ENCODE data around the gene AARS2. TPM values are rescaled to one million over a fixed set of nuclear protein-coding genes. Genes with fewer than 3 reads are reported as not detected.

The AARS2 gene
- total RNA-seq, result 8.3 and 8.4 TPM in 2 replicates

DNA sequence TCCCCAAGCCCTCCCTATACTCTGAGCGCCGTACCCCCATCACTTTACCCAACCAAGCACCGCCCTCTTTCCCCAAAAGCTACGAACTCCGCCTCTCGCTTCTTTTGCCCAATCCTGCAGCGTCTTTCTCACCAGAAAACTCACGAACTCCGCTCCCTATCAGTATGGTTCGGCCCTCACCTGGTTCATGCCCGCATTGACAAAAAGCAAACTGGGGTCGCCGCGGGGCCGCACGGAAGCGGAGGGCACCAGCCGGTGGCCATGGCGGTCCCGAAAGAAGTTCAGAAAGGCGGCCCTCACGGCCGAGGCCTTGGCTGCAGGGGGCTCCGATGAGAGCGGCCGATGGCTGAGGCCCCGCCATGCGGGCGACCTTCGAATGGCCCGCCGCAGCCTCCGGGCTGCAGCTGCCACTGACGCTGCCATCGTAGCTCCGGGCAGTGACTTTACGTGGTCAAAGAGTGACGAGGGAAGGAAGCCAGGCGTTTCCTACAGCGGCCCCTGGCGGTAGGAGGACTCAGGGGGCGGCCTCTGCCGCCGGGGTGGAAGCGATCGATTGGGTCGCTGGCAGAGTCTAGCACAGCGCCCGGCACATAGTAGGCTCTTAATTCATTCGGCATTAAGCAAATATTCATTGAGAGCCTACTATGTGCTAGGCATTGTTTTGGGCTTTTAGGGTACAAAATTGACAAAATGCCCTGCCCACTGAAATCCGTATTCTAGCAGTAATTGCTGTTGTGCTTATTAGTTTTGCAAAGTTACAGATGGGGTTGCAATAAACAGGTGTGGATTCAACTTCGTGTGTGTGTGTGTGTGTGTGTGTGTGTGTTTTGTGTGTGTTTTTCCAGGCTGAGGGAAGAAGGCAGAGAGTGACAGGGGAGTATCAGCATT, at the start of gene AARS2:
TSS of gene AARS2 (minus strand) at position 447 of the 888 bp plus-strand sequence. CDS start at position 423, 24 bp downstream.

DNA sequence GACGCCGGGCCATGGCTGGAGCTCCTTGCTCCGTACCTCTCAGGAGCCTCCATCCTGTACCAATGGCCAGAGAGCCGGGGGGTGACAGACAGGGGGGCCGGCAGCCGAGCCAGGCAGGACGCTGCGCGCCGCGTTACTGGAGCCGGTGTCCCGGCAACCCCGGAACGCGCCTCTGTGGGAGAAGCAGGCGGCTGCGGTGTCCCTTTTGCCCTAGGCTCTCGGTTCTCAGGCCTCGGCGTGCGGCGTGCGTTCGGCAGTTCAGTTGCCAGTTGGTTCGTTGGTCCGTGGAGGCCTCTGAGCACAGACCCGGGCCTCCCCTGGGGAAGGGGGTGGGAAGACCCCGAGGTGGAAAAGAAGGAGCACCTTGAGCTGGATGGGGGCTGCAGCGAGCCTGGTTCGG, 29.3 kb upstream of the AARS2 start, which contains the start of gene SPATS1:
TSS of gene SPATS1 (plus strand) at position 162 of the 400 bp plus-strand sequence. CDS start 446 bp downstream, outside the sequence.

DNA sequence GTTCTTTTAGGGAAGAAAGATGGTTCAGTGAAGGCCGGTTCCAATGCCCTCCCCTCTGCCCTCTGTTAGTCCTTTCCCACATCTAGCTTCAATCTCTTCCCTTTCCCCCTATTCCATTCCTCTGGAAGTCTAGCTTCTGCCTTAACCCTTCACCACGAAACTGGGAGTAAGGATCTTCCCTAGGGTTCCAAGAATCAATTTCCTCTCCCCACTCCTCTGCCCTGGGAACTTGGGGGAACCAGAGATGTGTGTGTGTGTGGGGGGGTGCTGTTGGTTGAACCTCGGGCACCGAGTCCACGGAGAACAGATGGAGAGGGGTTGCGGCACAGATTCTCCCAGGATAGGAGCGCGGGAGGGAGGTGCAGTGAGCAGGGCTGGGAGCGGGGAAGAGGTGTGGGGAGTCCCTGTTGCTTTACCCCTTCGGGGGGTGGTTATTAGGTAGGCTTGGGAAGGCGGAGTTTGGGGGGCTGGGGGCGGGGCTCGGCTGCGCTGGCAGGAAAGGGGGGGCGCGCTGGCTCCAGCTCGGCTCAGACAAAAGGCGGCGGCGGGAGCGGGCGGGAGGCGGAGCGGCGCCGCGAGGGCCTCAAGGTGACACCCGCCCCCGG, 43.1 kb downstream of the AARS2 start, which contains the start of gene TMEM151B:
TSS of gene TMEM151B (plus strand) at position 530 of the 605 bp plus-strand sequence. CDS start 293 bp downstream, outside the sequence.

DNA sequence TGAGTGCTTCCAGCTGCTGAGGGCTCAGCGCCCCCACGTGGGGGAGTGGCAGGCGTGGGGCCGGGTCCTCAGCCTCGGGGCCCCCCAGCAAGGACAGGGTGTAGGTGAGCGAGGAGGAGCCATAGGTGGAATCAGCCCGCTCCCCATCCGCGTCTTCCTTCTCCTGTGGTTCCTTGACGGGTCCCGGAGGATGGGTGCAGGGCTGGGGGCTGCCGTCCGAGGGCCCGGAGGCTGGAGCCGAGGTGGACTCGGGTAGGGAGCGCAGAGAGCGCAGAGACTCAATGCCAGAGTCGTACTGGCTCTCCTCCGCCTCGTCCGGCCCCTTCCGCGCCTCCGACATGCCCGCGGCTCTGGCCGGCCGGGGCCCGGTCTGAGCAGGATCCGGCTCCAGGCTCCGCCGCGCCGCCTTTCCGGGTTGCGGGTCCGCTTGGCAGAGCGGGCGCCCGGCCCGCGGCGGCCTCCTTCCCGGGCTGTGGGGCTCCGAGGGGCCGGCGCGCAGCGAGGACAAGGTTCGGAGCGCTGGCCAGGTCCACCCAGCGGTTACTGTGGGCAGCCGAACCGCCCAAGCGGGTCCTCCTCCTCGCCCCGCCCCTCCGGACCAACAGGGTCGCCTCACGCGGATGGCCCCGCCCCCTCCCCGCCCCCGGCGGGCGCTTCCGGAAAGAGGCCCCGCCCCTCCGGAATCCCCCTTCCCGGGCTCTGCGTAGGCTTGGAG, 48.0 kb downstream of the AARS2 start, which contains the start of gene NFKBIE:
TSS of gene NFKBIE (minus strand) at position 545 of the 715 bp plus-strand sequence. CDS start at position 340, 205 bp downstream.

DNA sequence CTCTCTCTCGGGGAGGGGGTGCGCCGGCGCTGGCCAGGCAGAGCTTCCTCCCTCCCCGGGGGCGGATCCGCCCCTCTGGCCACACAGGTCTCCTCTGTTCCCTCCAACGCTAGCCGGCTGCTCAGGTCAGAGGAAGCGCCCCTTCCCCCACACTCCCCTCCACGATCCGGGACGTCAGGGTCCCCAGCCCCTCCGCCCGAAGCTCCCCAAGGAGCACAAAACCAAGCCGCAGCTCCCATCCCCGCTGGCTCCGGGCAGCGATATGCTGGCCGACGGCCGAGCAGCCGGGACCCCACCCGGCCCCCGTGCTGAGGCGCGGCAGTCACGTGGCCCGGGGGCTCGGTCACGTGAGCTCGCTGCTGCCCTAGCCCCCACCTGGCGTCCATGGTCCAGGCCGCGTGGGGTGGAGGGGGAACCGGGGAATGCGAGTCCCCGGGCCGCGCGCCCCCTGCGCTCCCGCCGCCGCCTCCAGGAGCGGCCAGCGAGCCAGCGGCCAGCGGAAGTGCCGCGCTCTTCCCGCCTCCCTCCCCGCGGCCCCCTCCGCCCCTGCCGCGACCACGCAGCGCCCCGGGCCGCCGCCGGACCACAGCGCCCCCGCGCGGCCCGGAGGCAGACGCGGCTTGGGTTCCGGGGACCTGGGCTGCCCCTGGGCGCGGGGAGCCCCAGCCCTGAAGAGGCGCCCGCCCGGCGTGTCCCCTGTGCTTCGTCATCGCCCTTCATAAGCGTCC, 56.0 kb downstream of the AARS2 start, which contains the start of gene SLC35B2:
TSS of gene SLC35B2 (minus strand) at position 504 of the 728 bp plus-strand sequence. CDS start at position 386, 118 bp downstream.

Other genes with a start within 250 kb of the AARS2 start
- gene MRPL14, start 185.9 kb downstream of the AARS2 start, total RNA-seq, result 25.7 and 40.7 TPM in 2 replicates
- 22.6 and 25.8 TPM in 2 replicates for gene TMEM63B, start 185.8 kb downstream of the AARS2 start, total RNA-seq
- gene CAPN11, start 154.5 kb downstream of the AARS2 start, total RNA-seq, result 0.35 TPM in 1 of 2 replicates, not detected in the other
- gene MYMX, start 96.4 kb downstream of the AARS2 start, total RNA-seq, result 0.60 TPM in 1 of 2 replicates, not detected in the other
- gene SLC29A1, start 89.8 kb downstream of the AARS2 start, total RNA-seq, result 7.9 and 33.3 TPM in 2 replicates
- 534 and 585 TPM in 2 replicates for gene HSP90AB1, start 66.2 kb downstream of the AARS2 start, total RNA-seq
- gene SLC35B2, start 55.8 kb downstream of the AARS2 start, total RNA-seq, result 64.7 and 65.8 TPM in 2 replicates
- gene NFKBIE, start 47.8 kb downstream of the AARS2 start, total RNA-seq, result 3.0 and 9.2 TPM in 2 replicates
- gene TMEM151B, start 42.9 kb downstream of the AARS2 start, total RNA-seq, result not detected in 2 replicates
- gene SPATS1, start 29.3 kb upstream of the AARS2 start, total RNA-seq, result not detected in 2 replicates
- 9.7 and 12.1 TPM in 2 replicates for gene CDC5L, start 74.4 kb upstream of the AARS2 start, total RNA-seq